Body of pancreas (tissue), 4 donors: ENCODE results near the gene CFAP77. TPM values are rescaled to one million over a fixed set of nuclear protein-coding genes. Genes with fewer than 3 reads are reported as not detected.

ENCODE experiments used
- ATAC-seq: fragments of 150-250 bp; one replicate; pipeline ENCODE4 v1.9.1; 2016
- DNase-seq, 4 donors: peaks; one replicate each; pipeline ENCODE4 v3.0.0-alpha.2; 2019
- H3K27ac ChIP-seq, 4 donors: fragments of 200-600 bp; sonication (generic); 1 replicate in 3 of 4; 2 replicates in 1 of 4; pipeline versions ENCODE4 v1.5.1 to v1.6.1; 2016 to 2019; ENCODE audit warnings: mild to moderate bottlenecking in 1 of 4, mixed read lengths in 1 of 4, moderate library complexity in 1 of 4
- H3K27me3 ChIP-seq, 2 donors: fragments of 200-600 bp; sonication (generic); one replicate each; pipeline ENCODE4 v1.6.0; 2016; ENCODE audit warnings: mild to moderate bottlenecking in 1 of 2
- H3K36me3 ChIP-seq, 2 donors: fragments of 200-600 bp; sonication (generic); replicated peaks in 1 of 2; 2 replicates each; pipeline ENCODE4 v1.5.1; 2016; ENCODE audit warnings: low read depth in 2 of 2; ENCODE audit not compliant: insufficient read depth in 1 of 2
- H3K4me1 ChIP-seq: fragments of 200-600 bp; sonication (generic); one replicate; pipeline ENCODE4 v1.6.0; 2016
- H3K4me3 ChIP-seq, 2 donors: fragments of 200-600 bp; sonication (generic); 1 replicate in 1 of 2; 2 replicates in 1 of 2; pipeline ENCODE4 v1.5.1; 2016 to 2019
- H3K9me3 ChIP-seq, 3 donors: fragments of 200-600 bp; sonication (generic); 1 replicate in 2 of 3; 2 replicates in 1 of 3; pipeline ENCODE4 v1.5.1; 2016
- CTCF ChIP-seq, 7 experiments: fragments of 450-650 bp in 4 of 7; fragments of 200-600 bp in 3 of 7; sonication (generic) in 3 of 7; IDR thresholded peaks; one replicate each; pipeline ENCODE4 v1.5.1; 2016 to 2019; ENCODE audit warnings: antibody characterized with exemption in 7 of 7
- POLR2A ChIP-seq, 3 donors: fragments of 450-650 bp; IDR thresholded peaks; one replicate each; pipeline ENCODE4 v1.6.1; 2016; ENCODE audit warnings: antibody characterized with exemption in 3 of 3, mild to moderate bottlenecking in 2 of 3
- WGBS, 2 donors: methylation state at CpG; one replicate each; pipeline ENCODE4 v1.1.5; 2017; 5-methylcytosine and 5-hydroxymethylcytosine counted together
- intact Hi-C: fragments of 100-400 bp; cut with DNase I; formaldehyde crosslinking; loops from one replicate; pipeline ENCODE4 v1.15.1; 2023
- total RNA-seq, 2 donors: library from RNA; depleted of rRNA; stranded (reverse); fragments of >200 nt; gene quantifications; one replicate each; pipeline ENCODE4 v1.1.0, GENCODE V29; 2016

Gene CFAP77
- total RNA-seq, 2 donors from 2014 or later: not detected

DNA sequence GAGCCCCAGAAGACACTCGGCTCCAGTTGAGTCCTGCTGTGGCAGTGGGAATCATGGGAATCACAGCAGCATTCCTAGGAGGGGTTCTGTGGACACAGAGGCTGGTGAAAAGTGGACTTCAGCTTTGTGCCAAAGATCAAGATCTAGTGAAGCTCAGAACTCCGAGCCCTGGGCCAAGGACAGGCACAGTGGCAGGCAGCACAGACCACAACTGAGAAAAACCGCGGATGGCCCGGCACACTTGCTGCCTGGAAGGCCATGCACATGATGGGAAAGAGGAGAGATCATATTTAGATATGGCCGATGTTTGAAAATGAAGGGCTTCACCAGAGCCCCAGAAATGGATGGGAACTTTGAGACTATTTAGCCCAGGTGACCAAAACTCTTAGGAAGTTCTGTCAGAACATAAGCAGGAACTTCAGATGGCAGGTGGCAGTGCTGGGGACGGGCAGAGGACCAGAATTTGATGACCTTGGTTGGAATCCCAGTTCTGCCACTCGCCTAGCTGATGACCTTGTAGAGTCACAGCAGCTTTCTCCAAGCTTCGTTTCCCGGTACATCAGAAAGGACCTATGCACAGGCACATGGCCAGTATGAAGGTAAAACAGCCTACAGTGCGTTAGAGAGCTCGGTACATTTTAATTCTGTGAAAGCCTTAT lies 190.4 kb downstream of the CFAP77 start:
- no peak for ATAC-seq
- Histone ChIP-seq H3K4me3 (no peak overlapping the region), H3K27me3 (no peaks in the 10 kb centered on the region), H3K9me3 (no peaks in the 10 kb centered on the region), H3K4me1 (no peaks in the 10 kb centered on the region), H3K36me3 (peaks cover 0 to 4% of the 10 kb centered on the region in 2 donors), H3K27ac (no peak overlapping the region)
- no peak for DNase-seq
- 78 to 82% methylated on average over 12 of the region's 12 CpGs for WGBS, 2 donors
- TF ChIP-seq CTCF (IDR thresholded peaks at IDR 0.05) (no peak), POLR2A (IDR thresholded peaks at IDR 0.05) (no peak)
- intact Hi-C loops: no loop called here

GRCh38 chr9:132602207-132602606 lies 192.2 kb downstream of the CFAP77 start:
- intact Hi-C loops: no loop called here
- Histone ChIP-seq H3K27me3 (no peaks in the 10 kb centered on the region), H3K27ac (no peak overlapping the region), H3K4me1 (no peaks in the 10 kb centered on the region), H3K4me3 (no peak overlapping the region), H3K9me3 (no peaks in the 10 kb centered on the region), H3K36me3 (no peaks in the 10 kb centered on the region)
- TF ChIP-seq CTCF (IDR thresholded peaks at IDR 0.05): no peak
- TF ChIP-seq POLR2A (IDR thresholded peaks at IDR 0.05): no peak
- 89 to 90% methylated on average over 3 of the region's 3 CpGs for WGBS, 2 donors
- no peak for DNase-seq
- no peak for ATAC-seq

- 89 to 90% methylated on average over 6 of the region's 6 CpGs for WGBS, 2 donors
- no peak overlapping the region for H3K4me3 ChIP-seq
- ATAC-seq: no peak
- DNase-seq: no peak
- TF ChIP-seq CTCF (IDR thresholded peaks at IDR 0.05): no peak
- TF ChIP-seq POLR2A (IDR thresholded peaks at IDR 0.05): no peak
- H3K36me3 ChIP-seq: no peaks in the 10 kb centered on the region
- H3K27me3 ChIP-seq: no peaks in the 10 kb centered on the region
- no peak overlapping the region for H3K27ac ChIP-seq
- no peaks in the 10 kb centered on the region for H3K9me3 ChIP-seq
- H3K4me1 ChIP-seq: no peaks in the 10 kb centered on the region
- intact Hi-C loops: no loop called here
Observed at GRCh38 chr9:132605387-132605786, 195.4 kb downstream of the CFAP77 start.

- Histone ChIP-seq H3K4me1 (no peaks in the 10 kb centered on the region), H3K36me3 (peaks cover 0 to 4% of the 10 kb centered on the region in 2 donors), H3K27ac (no peak overlapping the region), H3K4me3 (no peak overlapping the region), H3K9me3 (no peaks in the 10 kb centered on the region), H3K27me3 (no peaks in the 10 kb centered on the region)
- WGBS, 2 donors: 70 to 72% methylated on average over 6 of the region's 6 CpGs
- intact Hi-C loops: no loop called here
- DNase-seq (no peak), ATAC-seq (no peak)
- no peak for TF ChIP-seq CTCF (IDR thresholded peaks at IDR 0.05)
- no peak for TF ChIP-seq POLR2A (IDR thresholded peaks at IDR 0.05)
Observed at GRCh38 chr9:132606066-132606465, 196.1 kb downstream of the CFAP77 start.

- intact Hi-C loops: no loop called here
- H3K4me3 ChIP-seq: no peak overlapping the region
- DNase-seq (no peak), ATAC-seq (no peak)
- H3K27me3 ChIP-seq: no peaks in the 10 kb centered on the region
- TF ChIP-seq CTCF (IDR thresholded peaks at IDR 0.05): no peak
- H3K9me3 ChIP-seq: no peaks in the 10 kb centered on the region
- peaks cover 0 to 15% of the 10 kb centered on the region in 2 donors for H3K36me3 ChIP-seq
- WGBS, 2 donors: 88 to 93% methylated on average over 8 to 9 of the region's 9 CpGs
- H3K27ac ChIP-seq: no peak overlapping the region
- no peaks in the 10 kb centered on the region for H3K4me1 ChIP-seq
Observed at GRCh38 chr9:132609184-132609583, 199.2 kb downstream of the CFAP77 start.
